NB4 (cell line): ENCODE measurements around the gene ITPR3.

Source experiments
- DNase-seq: peaks from one replicate; pipeline ENCODE4 v3.0.0; 2010; ENCODE audit warnings: low read depth
- H3K4me3 ChIP-seq: one replicate; pipeline ENCODE4 v1.5.1; 2011; ENCODE audit warnings: mild to moderate bottlenecking, low read depth, low read length, moderate library complexity
- MAX ChIP-seq: IDR thresholded peaks from 2 replicates; pipeline ENCODE4 v1.6.1; 2011; ENCODE audit warnings: low read depth, low read length
- MYC ChIP-seq: IDR thresholded peaks from 2 replicates; pipeline ENCODE4 v1.6.1; 2011; ENCODE audit warnings: low read depth, low read length
- POLR2A ChIP-seq: IDR thresholded peaks from 2 replicates; pipeline ENCODE4 v1.6.1; 2011; ENCODE audit warnings: mild to moderate bottlenecking; ENCODE audit not compliant: insufficient read length; ENCODE audit errors: extremely low read depth
- TF ChIP-seq, protein P1 (sequence below): IDR thresholded peaks from one replicate; pipeline ENCODE4 v1.5.1; 2012; ENCODE audit warnings: low read depth, low read length

ITPR3 gene

DNA sequence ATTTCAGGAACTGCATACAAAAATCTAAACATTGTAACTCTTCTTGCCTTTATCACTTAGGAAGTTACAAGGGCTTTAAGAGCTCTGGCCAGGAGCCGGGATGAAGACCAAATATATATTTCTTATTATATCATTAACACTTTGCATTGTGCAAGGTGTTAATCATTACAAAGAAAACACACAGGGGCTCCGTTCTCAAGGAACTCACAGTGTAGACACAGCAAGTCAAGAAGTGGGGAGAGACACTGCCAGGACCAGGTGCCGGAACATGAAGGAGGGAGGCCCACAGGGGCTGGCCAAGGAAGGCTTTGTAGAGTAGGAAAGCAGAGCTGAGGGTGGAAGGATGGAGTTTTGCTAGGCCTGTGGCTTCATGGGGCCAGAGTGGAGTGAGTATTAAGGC lies 17.4 kb downstream of the ITPR3 start:
- no peak for DNase-seq
- TF ChIP-seq POLR2A, result no peak
- no peak for TF ChIP-seq MYC
- TF ChIP-seq MAX, result no peak
- H3K4me3 ChIP-seq, result no peak overlapping the region

- H3K4me3 ChIP-seq, result no peak overlapping the region
- no peak for TF ChIP-seq MYC
- no peak for TF ChIP-seq MAX
- no peak for TF ChIP-seq POLR2A
- no peak for DNase-seq
Observed at GRCh38 chr6:33639559-33639958, 18.4 kb downstream of the ITPR3 start.

GRCh38 chr6:33640361-33640760 lies 19.2 kb downstream of the ITPR3 start:
- TF ChIP-seq MYC (no peak), MAX (no peak), POLR2A (no peak)
- TF ChIP-seq, protein P1, sequence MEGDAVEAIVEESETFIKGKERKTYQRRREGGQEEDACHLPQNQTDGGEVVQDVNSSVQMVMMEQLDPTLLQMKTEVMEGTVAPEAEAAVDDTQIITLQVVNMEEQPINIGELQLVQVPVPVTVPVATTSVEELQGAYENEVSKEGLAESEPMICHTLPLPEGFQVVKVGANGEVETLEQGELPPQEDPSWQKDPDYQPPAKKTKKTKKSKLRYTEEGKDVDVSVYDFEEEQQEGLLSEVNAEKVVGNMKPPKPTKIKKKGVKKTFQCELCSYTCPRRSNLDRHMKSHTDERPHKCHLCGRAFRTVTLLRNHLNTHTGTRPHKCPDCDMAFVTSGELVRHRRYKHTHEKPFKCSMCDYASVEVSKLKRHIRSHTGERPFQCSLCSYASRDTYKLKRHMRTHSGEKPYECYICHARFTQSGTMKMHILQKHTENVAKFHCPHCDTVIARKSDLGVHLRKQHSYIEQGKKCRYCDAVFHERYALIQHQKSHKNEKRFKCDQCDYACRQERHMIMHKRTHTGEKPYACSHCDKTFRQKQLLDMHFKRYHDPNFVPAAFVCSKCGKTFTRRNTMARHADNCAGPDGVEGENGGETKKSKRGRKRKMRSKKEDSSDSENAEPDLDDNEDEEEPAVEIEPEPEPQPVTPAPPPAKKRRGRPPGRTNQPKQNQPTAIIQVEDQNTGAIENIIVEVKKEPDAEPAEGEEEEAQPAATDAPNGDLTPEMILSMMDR, result no peak
- H3K4me3 ChIP-seq, result no peak overlapping the region
- no peak for DNase-seq

GRCh38 chr6:33641144-33641543 lies 20.0 kb downstream of the ITPR3 start:
- TF ChIP-seq, protein P1, result no peak
- TF ChIP-seq POLR2A (no peak), MAX (no peak), MYC (no peak)
- DNase-seq, result no peak
- H3K4me3 ChIP-seq, result no peak overlapping the region

GRCh38 chr6:33641602-33642001 lies 20.5 kb downstream of the ITPR3 start:
- no peak for DNase-seq
- no peak overlapping the region for H3K4me3 ChIP-seq
- TF ChIP-seq MYC, result no peak

GRCh38 chr6:33642897-33643296 lies 21.8 kb downstream of the ITPR3 start:
- no peak for DNase-seq
- H3K4me3 ChIP-seq, result no peak overlapping the region
- TF ChIP-seq POLR2A, result no peak
- TF ChIP-seq, protein P1, result no peak
- TF ChIP-seq MAX, result no peak
- no peak for TF ChIP-seq MYC

GRCh38 chr6:33651403-33651802 lies 30.3 kb downstream of the ITPR3 start:
- H3K4me3 ChIP-seq, result no peak overlapping the region
- TF ChIP-seq MAX (no peak), MYC (no peak), POLR2A (no peak)
- TF ChIP-seq, protein P1, result no peak
- DNase-seq, result no peak
